ENCODE measurements around the gene JCAD. TPM values are rescaled to one million over a fixed set of nuclear protein-coding genes. Genes with fewer than 3 reads are reported as not detected.

The JCAD gene
- total RNA-seq, 2 experiments from 2014 or later = not detected

DNA sequence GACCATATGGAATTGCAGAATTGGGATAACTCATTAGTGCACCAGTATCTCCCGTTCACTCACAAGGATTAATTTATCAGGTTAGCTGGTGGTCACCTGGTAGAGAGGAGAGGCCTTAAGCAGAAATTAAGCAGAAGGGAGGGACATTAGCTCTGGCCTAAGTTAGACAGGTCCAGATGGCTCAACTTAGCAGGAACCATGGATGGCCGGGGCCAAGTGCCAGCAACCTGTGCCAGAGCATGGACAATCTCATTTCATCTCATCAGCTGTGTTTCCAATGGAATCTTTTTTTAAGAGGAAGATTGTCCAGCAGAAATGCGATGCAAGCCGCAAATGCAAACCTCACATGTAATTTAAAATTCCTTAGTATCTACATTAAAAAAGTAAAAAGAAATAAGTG lies 82.2 kb downstream of the JCAD start:
- H3K27me3 Mint-ChIP-seq = peaks cover 14% of the 10 kb centered on the region
- CTCF ChIA-PET = interaction anchor here (0.8 kb wide), 1 partner anchor 1106 kb away, joined by 3 read pairs; no protein-coding TSS in a partner anchor
- no peaks in the 10 kb centered on the region for H3K36me3 Mint-ChIP-seq (ENCODE audit: low read depth)
- intact Hi-C loops (cut with DNase I, micrococcal nuclease) = no loop called here
- ATAC-seq (no peak), DNase-seq (no peak)
- H3K4me3 Mint-ChIP-seq = no peak overlapping the region
- H3K4me1 Mint-ChIP-seq = no peaks in the 10 kb centered on the region
- H3K27ac Mint-ChIP-seq = no peak overlapping the region
- H3K9me3 Mint-ChIP-seq (ENCODE audit: low read depth) = peaks cover under 1% of the 10 kb centered on the region
- POLR2A ChIA-PET = no interaction called here

DNA sequence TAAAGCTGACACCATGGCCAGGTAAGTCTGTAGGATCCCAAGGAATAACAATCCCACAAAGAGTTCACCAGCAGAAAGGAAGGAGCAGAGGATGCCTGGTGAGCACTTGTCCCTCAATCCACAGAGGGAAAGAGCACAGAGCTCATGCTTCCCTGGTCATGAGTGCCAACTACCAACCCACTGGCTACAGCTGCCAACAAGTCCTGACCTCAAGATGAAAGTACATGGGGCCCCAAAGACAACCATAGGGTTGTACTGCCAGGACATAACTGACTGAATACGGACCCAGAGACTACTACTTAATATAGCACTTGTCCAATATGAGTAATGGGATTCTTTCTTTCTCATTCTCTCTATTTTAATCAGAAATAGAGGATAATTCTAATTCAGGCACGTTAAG lies 83.3 kb downstream of the JCAD start:
- DNase-seq (no peak), ATAC-seq (no peak)
- CTCF ChIA-PET = no interaction called here
- Mint-ChIP-seq H3K9me3 (ENCODE audit: low read depth) (no peaks in the 10 kb centered on the region), H3K36me3 (ENCODE audit: low read depth) (no peaks in the 10 kb centered on the region), H3K4me1 (no peaks in the 10 kb centered on the region), H3K27ac (no peak overlapping the region), H3K4me3 (no peak overlapping the region), H3K27me3 (peaks cover 16% of the 10 kb centered on the region)
- POLR2A ChIA-PET = no interaction called here
- intact Hi-C loops (cut with DNase I, micrococcal nuclease) = no loop called here

DNA sequence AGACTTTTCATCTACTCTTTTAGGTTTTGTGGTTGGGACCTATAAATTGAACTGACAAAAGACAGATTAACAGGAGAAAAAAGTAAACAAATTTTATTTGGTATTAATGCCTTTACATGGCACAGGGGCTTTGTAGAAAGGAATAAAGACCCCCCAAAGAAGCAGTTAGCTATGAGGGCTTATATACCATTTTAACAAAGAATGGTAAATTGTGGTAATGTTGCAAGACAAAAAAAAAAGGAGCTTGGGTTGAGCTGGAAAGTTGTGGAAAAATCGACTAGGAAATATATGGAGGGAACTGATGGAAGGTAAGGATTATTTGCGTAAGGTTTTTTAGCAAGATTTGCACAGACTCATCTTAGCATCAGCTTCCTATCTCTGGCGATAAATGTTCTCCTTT lies 84.6 kb downstream of the JCAD start:
- Mint-ChIP-seq H3K27me3 (peaks cover 16% of the 10 kb centered on the region), H3K4me1 (no peaks in the 10 kb centered on the region), H3K36me3 (ENCODE audit: low read depth) (no peaks in the 10 kb centered on the region), H3K27ac (no peak overlapping the region), H3K9me3 (ENCODE audit: low read depth) (no peaks in the 10 kb centered on the region), H3K4me3 (no peak overlapping the region)
- DNase-seq (no peak), ATAC-seq (no peak)
- CTCF ChIA-PET = interaction anchor here (1.1 to 1.2 kb wide), 2 partner anchors 24 to 183 kb away, joined by 3 to 4 read pairs; no protein-coding TSS in a partner anchor
- POLR2A ChIA-PET = no interaction called here
- intact Hi-C loops (cut with DNase I, micrococcal nuclease) = no loop called here

DNA sequence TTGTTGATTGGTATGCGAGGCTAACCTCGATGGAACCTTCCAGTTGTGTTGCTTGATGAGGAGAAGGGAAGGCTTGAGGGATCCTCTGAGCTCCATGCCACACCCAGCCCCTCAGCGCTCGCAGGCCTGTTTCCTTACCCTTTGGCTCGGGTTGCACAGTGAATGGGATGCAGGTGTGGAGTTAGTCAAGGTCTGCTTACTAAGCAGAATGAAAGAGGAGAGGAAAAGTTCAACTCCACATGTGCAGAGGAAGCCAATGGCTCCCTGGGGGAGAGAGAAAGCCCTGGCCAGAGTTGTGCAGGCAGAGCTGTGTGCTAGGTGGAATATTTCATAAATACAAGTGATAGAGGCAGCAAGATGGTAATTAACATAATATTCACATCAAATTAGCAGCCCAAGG lies 85.5 kb downstream of the JCAD start:
- ChIA-PET CTCF (interaction anchor here (1.1 kb wide), 1 partner anchor 182 kb away, joined by 3 read pairs; no protein-coding TSS in a partner anchor), POLR2A (no interaction called here)
- no peak for ATAC-seq
- Mint-ChIP-seq H3K9me3 (ENCODE audit: low read depth) (no peaks in the 10 kb centered on the region), H3K27me3 (peaks cover 16% of the 10 kb centered on the region), H3K36me3 (ENCODE audit: low read depth) (no peaks in the 10 kb centered on the region), H3K4me3 (no peak overlapping the region), H3K4me1 (no peaks in the 10 kb centered on the region), H3K27ac (no peak overlapping the region)
- DNase-seq = no peak
- intact Hi-C loops (cut with DNase I, micrococcal nuclease) = no loop called here

DNA sequence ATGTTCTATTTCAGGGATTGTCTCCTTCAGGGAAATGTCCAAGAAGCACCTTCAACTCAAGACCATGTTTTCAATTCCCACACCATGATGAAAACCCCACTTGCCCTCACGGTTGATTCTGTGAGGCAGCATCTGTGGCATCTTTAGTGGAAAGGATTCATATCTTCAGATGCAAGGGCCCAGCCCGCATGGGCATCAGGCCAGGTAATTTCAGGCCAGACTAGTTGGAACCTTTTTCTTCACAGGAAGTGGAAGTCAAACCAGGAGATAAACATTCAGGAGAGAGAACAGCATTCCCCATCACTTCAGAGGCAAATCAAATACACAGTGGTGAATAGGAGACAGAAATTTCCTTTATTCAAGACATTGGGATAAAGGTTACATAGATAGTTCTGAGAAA lies 88.8 kb downstream of the JCAD start:
- no peaks in the 10 kb centered on the region for H3K36me3 Mint-ChIP-seq (ENCODE audit: low read depth)
- CTCF ChIA-PET = no interaction called here

DNA sequence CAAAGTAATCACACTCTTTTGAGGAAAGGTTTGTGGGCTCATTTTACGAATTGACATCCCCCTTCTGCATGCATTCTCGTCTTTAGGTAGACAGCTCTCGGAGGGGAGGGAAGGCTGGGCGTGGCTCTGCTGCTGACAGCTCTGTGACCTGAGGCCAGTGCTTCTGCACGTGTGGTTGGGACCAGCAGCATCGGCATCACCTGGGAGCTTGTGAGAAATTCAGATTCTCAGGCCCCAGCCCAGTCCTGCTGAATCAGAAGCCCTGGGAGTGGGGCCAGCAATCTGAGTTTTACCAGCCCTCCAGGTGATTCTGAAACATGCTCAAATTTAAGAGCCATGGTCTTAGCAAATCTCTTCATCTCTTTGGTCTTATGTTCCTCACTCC lies 89.4 kb downstream of the JCAD start:
- Mint-ChIP-seq H3K27ac (no peak overlapping the region), H3K36me3 (ENCODE audit: low read depth) (no peaks in the 10 kb centered on the region), H3K27me3 (peaks cover 7% of the 10 kb centered on the region), H3K4me1 (no peaks in the 10 kb centered on the region), H3K4me3 (no peak overlapping the region), H3K9me3 (ENCODE audit: low read depth) (no peaks in the 10 kb centered on the region)
- ATAC-seq = no peak
- ChIA-PET CTCF (no interaction called here), POLR2A (no interaction called here)
- DNase-seq = no peak
- intact Hi-C loops (cut with DNase I, micrococcal nuclease) = no loop called here

More for the DNA sequence above, 88.8 kb downstream of the JCAD start:
- Mint-ChIP-seq H3K27ac (no peak overlapping the region), H3K4me3 (no peak overlapping the region), H3K9me3 (ENCODE audit: low read depth) (no peaks in the 10 kb centered on the region), H3K27me3 (peaks cover 8% of the 10 kb centered on the region), H3K4me1 (no peaks in the 10 kb centered on the region)
- no peak for DNase-seq
- POLR2A ChIA-PET = no interaction called here
- intact Hi-C loops (cut with DNase I, micrococcal nuclease) = no loop called here
- ATAC-seq = no peak

DNA sequence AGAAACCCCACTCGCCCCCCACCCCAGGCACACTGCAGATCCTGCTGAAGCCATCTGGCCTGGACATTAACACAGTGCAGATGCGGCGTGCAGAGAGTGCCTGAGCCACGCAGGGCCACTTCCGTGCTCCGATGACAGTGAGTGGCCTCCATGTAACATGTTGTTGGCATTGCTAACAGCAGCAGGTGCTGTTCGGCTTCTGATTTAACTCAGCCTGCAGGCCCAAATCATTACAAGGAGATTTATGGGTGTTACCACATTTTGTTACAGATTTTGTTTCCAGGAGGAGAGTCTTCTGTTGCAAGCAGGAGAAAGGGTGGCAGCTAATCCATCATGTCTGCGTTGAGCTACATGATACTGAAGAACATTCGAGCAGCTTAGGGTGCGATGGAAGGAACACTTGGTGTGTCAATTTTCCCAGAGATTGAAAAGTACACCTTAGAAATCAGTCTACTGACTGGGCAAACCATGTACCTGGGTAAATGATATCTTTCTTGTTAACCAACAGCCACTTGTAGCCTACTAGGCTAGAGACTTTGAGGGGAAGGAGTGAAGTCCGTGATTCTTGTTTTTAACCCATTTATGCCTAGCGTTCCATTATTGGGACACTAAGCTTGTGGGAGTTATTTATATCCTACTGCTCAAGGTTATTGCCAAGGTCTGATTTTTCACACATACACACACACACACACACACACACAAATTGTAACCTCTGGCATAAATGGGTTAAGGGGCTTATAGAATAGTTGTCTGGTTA lies 90.0 kb downstream of the JCAD start:
- POLR2A ChIA-PET = interaction anchor here (0.6 kb wide), 1 partner anchor 362 kb away, joined by 3 read pairs; no protein-coding TSS in a partner anchor
- no peak for ATAC-seq
- intact Hi-C loops (cut with DNase I, micrococcal nuclease) = no loop called here

DNA sequence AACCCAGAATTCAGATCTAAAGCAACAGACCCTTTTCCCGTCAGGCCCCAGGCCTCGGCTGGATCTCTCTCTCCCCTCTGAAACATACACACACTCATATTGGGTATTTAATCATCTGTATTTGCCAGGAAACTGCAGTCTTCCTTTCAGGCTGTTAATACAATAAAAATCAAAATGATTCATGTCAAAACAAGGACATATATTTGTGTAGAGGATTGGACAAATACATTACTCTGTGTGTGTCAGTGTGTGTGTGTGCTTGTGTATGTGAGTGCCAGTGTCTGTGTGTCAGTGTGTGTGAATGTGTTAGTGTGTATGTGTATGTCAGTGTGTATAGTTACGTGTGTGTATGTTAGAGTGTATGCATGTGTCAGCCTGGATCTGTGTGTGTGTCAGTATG lies 90.8 kb downstream of the JCAD start:
- CTCF ChIA-PET = no interaction called here

More for the DNA sequence above, 90.0 kb downstream of the JCAD start:
- CTCF ChIA-PET = no interaction called here
- no peaks in the 10 kb centered on the region for H3K4me1 Mint-ChIP-seq
- no peaks in the 10 kb centered on the region for H3K9me3 Mint-ChIP-seq (ENCODE audit: low read depth)
- no peak overlapping the region for H3K27ac Mint-ChIP-seq
- H3K36me3 Mint-ChIP-seq (ENCODE audit: low read depth) = no peaks in the 10 kb centered on the region
- DNase-seq = no peak
- no peak overlapping the region for H3K4me3 Mint-ChIP-seq
- peaks cover 5% of the 10 kb centered on the region for H3K27me3 Mint-ChIP-seq

DNA sequence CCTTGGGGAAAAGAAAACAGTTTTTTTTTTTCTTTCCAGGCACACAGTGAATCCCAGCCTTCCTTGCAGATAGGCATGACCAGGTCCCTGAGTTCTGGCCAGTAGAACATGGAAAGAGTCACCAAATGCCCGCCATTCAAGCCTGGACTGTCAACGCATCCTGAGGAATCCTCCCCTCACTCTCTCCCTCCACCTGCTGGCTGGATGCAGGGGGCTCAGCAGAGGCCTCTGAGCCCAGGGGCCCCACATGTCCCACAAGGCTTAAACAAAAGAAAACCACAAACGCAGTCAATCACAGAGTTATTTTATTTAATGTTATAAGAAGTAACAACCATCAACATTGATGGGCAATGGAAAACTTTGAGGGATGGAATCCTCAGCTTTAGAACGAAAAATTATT lies 93.1 kb downstream of the JCAD start:
- DNase-seq (no peak), ATAC-seq (no peak)
- Mint-ChIP-seq H3K27me3 (no peaks in the 10 kb centered on the region), H3K9me3 (ENCODE audit: low read depth) (no peaks in the 10 kb centered on the region), H3K27ac (no peak overlapping the region), H3K36me3 (ENCODE audit: low read depth) (no peaks in the 10 kb centered on the region), H3K4me3 (no peak overlapping the region), H3K4me1 (no peaks in the 10 kb centered on the region)
- intact Hi-C loops (cut with DNase I, micrococcal nuclease) = no loop called here
- CTCF ChIA-PET = interaction anchor here (1.1 kb wide), 1 partner anchor 411 kb away, joined by 3 read pairs; no protein-coding TSS in a partner anchor
- POLR2A ChIA-PET = no interaction called here

More for the DNA sequence above, 90.8 kb downstream of the JCAD start:
- POLR2A ChIA-PET = no interaction called here
- no peak for DNase-seq
- Mint-ChIP-seq H3K27me3 (peaks cover 2% of the 10 kb centered on the region), H3K27ac (no peak overlapping the region), H3K36me3 (ENCODE audit: low read depth) (no peaks in the 10 kb centered on the region), H3K9me3 (ENCODE audit: low read depth) (no peaks in the 10 kb centered on the region), H3K4me1 (no peaks in the 10 kb centered on the region), H3K4me3 (no peak overlapping the region)
- no peak for ATAC-seq
- intact Hi-C loops (cut with DNase I, micrococcal nuclease) = no loop called here

Data from activated CD4-positive, alpha-beta T cell treated with anti-CD3 and anti-CD28 coated beads for 36 hours (primary cell).